COLO829 (cell line): ENCODE data around the gene NMT1.
A peak's percentile ranks its signal among the peaks of the same experiment; 100 is the strongest.

ENCODE experiments used
- DNase-seq: peaks from one replicate; pipeline ENCODE4 v3.0.0; 2012; ENCODE audit warnings: low spot score

NMT1 gene

GRCh38 chr17:45060797-45061605, at the start of gene NMT1:
TSS of gene NMT1 (plus strand) at chr17:45061317. CDS start at chr17:45061330, 13 bp downstream.
- DNase-seq = peak; percentile 99

DNA sequence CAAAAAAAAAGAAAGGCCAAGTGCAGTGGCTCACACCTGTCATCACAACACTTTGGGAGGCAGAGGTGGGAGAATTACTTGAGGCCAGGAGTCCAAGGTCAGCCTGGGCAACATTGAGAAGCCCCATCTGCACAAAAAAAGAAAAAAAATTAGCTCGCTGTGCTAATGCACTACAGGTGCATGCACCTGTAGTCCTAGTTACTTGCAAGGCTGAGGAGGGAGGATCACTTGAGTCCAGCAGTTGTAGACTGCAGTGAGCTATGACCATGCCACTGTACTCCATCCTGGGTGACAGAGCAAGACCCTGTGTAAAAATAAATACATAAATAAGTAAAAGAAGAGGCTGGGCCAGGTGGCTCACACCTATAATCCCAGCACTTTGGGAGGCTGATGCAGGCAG, 49.4 kb upstream of the NMT1 start:
- DNase-seq = no peak

- DNase-seq = no peak
These were observed 47.8 kb upstream of the NMT1 start for GRCh38 chr17:45013021-45013997.

- no peak for DNase-seq
These were observed 44.9 kb upstream of the NMT1 start for GRCh38 chr17:45016237-45016636.

DNA sequence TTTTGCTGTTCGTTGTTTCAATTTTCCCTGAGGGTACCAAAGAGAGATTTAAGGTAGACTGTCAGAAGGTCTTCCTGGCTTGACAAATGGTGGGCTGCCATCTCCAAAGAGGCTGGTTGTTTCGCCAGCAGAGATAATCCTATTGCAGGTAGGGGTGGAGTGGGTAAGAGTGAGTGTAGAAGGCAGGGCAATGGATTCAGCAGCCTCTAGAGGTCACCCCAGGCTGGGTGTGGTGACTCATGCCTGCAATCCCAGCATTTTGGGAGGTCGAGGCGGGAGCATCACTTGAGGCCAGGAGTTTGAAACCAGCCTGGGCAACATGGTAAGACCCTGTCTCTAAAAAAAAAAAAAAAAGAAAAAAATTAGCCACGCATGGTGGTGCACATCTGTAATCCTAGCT, 44.3 kb upstream of the NMT1 start:
- DNase-seq = no peak

GRCh38 chr17:45018514-45018847, 42.6 kb upstream of the NMT1 start:
- no peak for DNase-seq

GRCh38 chr17:45018848-45019711, 42.0 kb upstream of the NMT1 start:
- no peak for DNase-seq

DNA sequence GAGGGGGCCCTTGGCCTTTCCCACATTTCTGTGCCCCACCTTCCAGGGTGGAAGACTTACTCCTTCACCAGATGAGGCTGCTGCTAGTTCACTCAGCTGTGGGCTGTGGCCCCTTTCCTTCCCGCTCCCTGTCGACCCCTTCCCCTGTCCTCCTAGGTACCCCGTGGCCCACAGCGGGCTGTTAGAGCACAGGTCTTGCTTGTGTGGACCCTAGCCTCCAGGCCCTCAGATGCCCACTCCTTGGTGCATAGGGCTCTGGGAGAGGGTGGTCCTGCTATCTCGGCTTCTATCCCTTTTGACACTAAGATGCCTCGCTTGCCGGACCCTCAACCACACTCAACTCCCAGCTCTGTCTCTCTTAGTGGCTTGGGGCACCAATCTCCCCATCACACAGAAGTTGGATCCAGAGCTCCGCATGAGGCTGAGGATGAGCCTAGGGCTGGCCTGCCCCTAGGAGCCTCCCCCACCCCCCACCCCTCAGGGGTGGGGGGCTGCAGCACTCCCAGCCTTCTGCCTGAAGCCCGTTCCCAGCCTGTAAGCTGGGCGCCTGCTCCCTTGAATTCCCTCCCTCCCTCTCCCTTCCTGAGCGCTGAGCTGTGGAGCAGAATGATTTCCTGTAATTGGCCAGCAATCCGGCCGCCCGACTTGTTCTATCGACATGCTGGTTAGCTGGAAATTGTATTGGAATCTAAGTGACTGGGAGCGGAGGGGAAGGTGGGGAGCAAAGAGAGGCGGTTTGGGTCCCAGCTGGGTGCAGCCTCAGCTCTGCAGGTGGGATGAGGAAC, 40.6 kb upstream of the NMT1 start:
- no peak for DNase-seq

GRCh38 chr17:45021607-45022287, 39.4 kb upstream of the NMT1 start:
- peak; percentile 69 for DNase-seq

- no peak for DNase-seq
These were observed 38.8 kb upstream of the NMT1 start for GRCh38 chr17:45022288-45022648.

- no peak for DNase-seq
These were observed 38.3 kb upstream of the NMT1 start for GRCh38 chr17:45022655-45023339.

GRCh38 chr17:45029096-45029495, 32.0 kb upstream of the NMT1 start:
- DNase-seq = no peak

DNA sequence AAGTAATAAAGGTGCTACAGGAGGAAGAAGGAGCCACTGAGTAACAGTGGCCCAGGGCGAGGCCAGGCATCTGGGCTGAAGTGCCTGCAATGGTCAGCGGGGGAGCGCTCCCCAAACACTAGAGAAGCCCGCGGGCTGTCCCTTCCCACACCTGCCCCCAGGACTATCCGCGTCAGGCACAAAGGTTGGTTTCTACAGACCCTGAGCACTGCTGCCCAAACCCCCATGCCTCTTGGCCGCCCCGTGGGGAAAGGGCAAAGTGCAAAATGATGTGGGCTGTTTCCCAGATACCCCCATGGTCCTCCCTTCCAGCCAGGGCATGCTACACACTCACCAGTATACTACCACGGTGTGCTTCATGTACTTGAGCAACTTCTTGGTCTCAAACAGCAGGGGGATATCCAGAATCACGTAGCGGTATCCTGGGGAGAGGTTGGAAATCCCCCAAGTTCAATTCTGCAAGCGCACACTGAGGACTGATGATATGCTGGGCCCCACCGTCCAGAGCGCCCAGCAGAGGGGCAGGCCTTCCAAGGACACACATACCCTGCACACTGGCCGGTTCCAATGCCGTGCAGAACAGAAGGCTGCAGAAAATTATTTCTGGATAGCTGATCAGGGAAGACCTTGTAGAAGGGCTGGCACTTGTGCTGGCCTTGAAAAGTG, 31.2 kb upstream of the NMT1 start:
- DNase-seq = no peak

DNA sequence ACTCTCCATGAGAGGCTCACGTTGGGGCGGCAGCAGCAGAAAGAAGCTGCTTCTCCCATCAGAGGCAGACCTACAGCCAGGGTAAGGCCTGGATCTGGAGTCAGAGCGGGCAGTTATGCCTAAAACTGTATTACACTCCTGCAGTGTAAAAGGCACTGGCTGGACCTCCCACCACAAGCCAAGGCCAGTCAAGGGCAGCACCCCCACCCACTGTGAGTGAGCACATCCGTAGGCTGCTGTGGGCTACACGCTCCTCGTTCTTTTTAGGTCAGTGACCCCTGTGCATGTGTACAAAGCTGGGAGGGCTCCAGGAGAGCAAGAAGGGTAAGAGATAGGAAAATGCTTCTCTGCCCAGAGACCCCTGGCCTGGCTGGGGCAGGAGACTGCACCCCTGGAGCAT, 30.4 kb upstream of the NMT1 start:
- no peak for DNase-seq

- DNase-seq = no peak
These were observed 29.6 kb upstream of the NMT1 start for GRCh38 chr17:45031231-45032173.

GRCh38 chr17:45032174-45032541, 29.0 kb upstream of the NMT1 start:
- no peak for DNase-seq

DNA sequence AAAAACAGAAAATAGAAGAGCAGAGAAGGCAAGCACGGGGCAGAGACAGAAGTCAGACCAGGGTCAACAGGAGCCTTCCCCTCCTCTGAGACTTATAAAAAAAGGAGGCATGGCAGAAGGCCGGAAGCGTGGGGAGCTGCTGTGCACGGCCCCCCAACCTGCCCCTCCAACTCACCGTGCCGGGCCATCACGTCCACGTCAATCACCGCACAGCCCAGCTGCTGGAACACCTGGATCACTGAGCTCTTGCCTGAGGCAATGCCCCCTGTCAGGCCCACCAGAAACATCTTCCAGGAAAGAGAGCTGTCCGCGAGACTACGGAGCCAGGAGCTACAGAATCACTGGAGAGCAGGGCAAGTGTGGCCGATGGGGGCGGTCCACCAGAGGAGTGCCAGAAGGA, 26.5 kb upstream of the NMT1 start:
- DNase-seq = no peak

DNA sequence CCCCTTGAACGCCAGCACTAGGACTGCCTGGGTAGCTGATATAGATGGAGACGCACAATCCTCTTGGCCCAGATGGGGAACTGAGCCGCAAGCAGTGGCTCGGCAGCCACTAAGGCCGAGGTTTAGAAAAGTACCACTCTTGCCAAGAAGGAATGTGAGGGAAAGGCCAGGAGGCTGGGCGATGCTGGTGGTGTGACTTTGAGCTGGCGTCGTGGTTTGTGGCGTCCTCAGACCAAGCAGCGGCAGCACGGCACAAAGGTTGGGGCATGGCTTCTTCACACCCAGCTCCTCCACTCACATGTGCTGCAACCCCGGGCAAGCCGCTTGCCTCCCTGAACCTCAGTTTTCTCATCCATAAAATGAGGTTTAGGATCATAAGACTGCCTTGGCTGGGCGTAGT, 25.3 kb upstream of the NMT1 start:
- DNase-seq = no peak

DNA sequence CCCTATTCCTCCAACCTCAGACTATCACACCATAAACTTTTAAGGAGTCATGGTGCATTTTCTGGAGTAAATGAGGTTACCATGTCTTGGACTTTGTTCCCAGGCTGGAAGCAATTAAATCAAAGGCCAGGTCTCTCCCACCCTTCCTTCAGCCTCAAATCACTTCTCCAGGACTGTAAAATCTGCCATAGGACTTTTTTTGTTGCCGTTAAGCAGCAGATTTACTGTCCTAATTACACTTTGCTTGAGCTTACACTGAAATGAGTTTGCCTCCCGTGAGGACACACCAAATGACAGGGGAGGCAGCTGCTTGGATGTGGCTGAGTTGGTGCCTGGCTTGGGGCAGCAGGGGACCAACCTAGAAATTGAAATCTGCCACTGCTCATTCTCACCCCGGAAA, 24.4 kb upstream of the NMT1 start:
- no peak for DNase-seq
